GM12875 (cell line): ENCODE measurements around the gene PRDM12.

Experiments
- H3K4me3 ChIP-seq: one replicate; pipeline ENCODE4 v1.5.1; 2011; ENCODE audit warnings: low read depth, low read length, control low read depth
- CTCF ChIP-seq: IDR thresholded peaks from 2 replicates; pipeline ENCODE4 v1.5.1; 2011; ENCODE audit warnings: low read depth, mild to moderate bottlenecking, control low read depth, inconsistent platforms, low read length, moderate library complexity, borderline replicate concordance; ENCODE audit not compliant: insufficient read depth

PRDM12 gene

GRCh38 chr9:130638284-130639123, 25.9 kb upstream of the PRDM12 start:
- H3K4me3 ChIP-seq = no peak overlapping the region
- TF ChIP-seq CTCF = no peak

GRCh38 chr9:130639124-130639765, 25.1 kb upstream of the PRDM12 start:
- H3K4me3 ChIP-seq = no peak overlapping the region
- TF ChIP-seq CTCF = no peak

GRCh38 chr9:130639866-130640555, 24.4 kb upstream of the PRDM12 start:
- no peak for TF ChIP-seq CTCF

GRCh38 chr9:130640681-130641080, 23.7 kb upstream of the PRDM12 start:
- H3K4me3 ChIP-seq = no peak overlapping the region

More at GRCh38 chr9:130639866-130640555, 24.4 kb upstream of the PRDM12 start:
- no peak overlapping the region for H3K4me3 ChIP-seq

GRCh38 chr9:130642926-130643325, 21.5 kb upstream of the PRDM12 start:
- H3K4me3 ChIP-seq = no peak overlapping the region
- no peak for TF ChIP-seq CTCF

More at GRCh38 chr9:130640681-130641080, 23.7 kb upstream of the PRDM12 start:
- no peak for TF ChIP-seq CTCF

GRCh38 chr9:130651221-130651620, 13.2 kb upstream of the PRDM12 start:
- H3K4me3 ChIP-seq = no peak overlapping the region
- TF ChIP-seq CTCF = no peak
